ENCODE data around the gene CDK5RAP1.
"Not testable (repeated sequence)": the region's sequence is repeated elsewhere in the genome, so short reads cannot be mapped to it uniquely, and the experiment has no call there.

CDK5RAP1 gene

GRCh38 chr20:33401184-33401920, at the start of gene CDK5RAP1:
Gene CDK5RAP1 (minus strand): TSS chr20:33401519. CDS start chr20:33397064, 4,455 bp downstream.
- peak within 1 kb of the TSS; percentile 98 for H3K4me3 ChIP-seq (ENCODE audit: low read depth, low read length)
- H3K9ac ChIP-seq (ENCODE audit: low read depth, low read length), result peak within 1 kb of the TSS; percentile 54
- no peaks in the 10 kb centered on the region for H3K9me3 ChIP-seq (ENCODE audit: control insufficient read depth, insufficient read depth, low read length)
- no peaks in the 10 kb centered on the region for H3K4me1 ChIP-seq (ENCODE audit: control insufficient read depth, insufficient read depth, low read length)
- H3K36me3 ChIP-seq (ENCODE audit: control insufficient read depth, insufficient read depth, low read length), result no peaks in the 10 kb centered on the region
- H3K27me3 ChIP-seq (ENCODE audit: control insufficient read depth, insufficient read depth, low read length), result no peaks in the 10 kb centered on the region

- H3K9ac ChIP-seq (ENCODE audit: low read depth, low read length), result no peak overlapping the region
- no peaks in the 10 kb centered on the region for H3K9me3 ChIP-seq (ENCODE audit: control insufficient read depth, insufficient read depth, low read length)
- H3K27me3 ChIP-seq (ENCODE audit: control insufficient read depth, insufficient read depth, low read length), result no peaks in the 10 kb centered on the region
- H3K4me3 ChIP-seq (ENCODE audit: low read depth, low read length), result no peak overlapping the region
- no peaks in the 10 kb centered on the region for H3K36me3 ChIP-seq (ENCODE audit: control insufficient read depth, insufficient read depth, low read length)
- H3K4me1 ChIP-seq (ENCODE audit: control insufficient read depth, insufficient read depth, low read length), result no peaks in the 10 kb centered on the region
Measured at GRCh38 chr20:33450867-33451266, 49.5 kb upstream of the CDK5RAP1 start.

- Histone ChIP-seq H3K9me3 (ENCODE audit: control insufficient read depth, insufficient read depth, low read length) (no peaks in the 10 kb centered on the region), H3K4me3 (ENCODE audit: low read depth, low read length) (no peak overlapping the region), H3K36me3 (ENCODE audit: control insufficient read depth, insufficient read depth, low read length) (no peaks in the 10 kb centered on the region), H3K4me1 (ENCODE audit: control insufficient read depth, insufficient read depth, low read length) (peaks cover 6% of the 10 kb centered on the region), H3K27me3 (ENCODE audit: control insufficient read depth, insufficient read depth, low read length) (peaks cover 20% of the 10 kb centered on the region), H3K9ac (ENCODE audit: low read depth, low read length) (no peak overlapping the region)
Measured at GRCh38 chr20:33445881-33446625, 44.7 kb upstream of the CDK5RAP1 start.

GRCh38 chr20:33444797-33445560, 43.7 kb upstream of the CDK5RAP1 start:
- H3K9ac ChIP-seq (ENCODE audit: low read depth, low read length), result no peak overlapping the region
- H3K4me1 ChIP-seq (ENCODE audit: control insufficient read depth, insufficient read depth, low read length), result peaks cover 6% of the 10 kb centered on the region

GRCh38 chr20:33443512-33444239, 42.4 kb upstream of the CDK5RAP1 start, which contains the start of gene SNTA1:
Gene SNTA1 (minus strand): TSS chr20:33443763. CDS start chr20:33443620, 143 bp downstream.
- peaks cover 6% of the 10 kb centered on the region for H3K4me1 ChIP-seq (ENCODE audit: control insufficient read depth, insufficient read depth, low read length)
- H3K9ac ChIP-seq (ENCODE audit: low read depth, low read length), result no peak within 1 kb of the TSS
- peaks cover 20% of the 10 kb centered on the region for H3K27me3 ChIP-seq (ENCODE audit: control insufficient read depth, insufficient read depth, low read length)
- peak within 1 kb of the TSS; percentile 92 for H3K4me3 ChIP-seq (ENCODE audit: low read depth, low read length)
- no peaks in the 10 kb centered on the region for H3K36me3 ChIP-seq (ENCODE audit: control insufficient read depth, insufficient read depth, low read length)
- no peaks in the 10 kb centered on the region for H3K9me3 ChIP-seq (ENCODE audit: control insufficient read depth, insufficient read depth, low read length)

More at GRCh38 chr20:33444797-33445560, 43.7 kb upstream of the CDK5RAP1 start:
- H3K36me3 ChIP-seq (ENCODE audit: control insufficient read depth, insufficient read depth, low read length), result no peaks in the 10 kb centered on the region
- H3K27me3 ChIP-seq (ENCODE audit: control insufficient read depth, insufficient read depth, low read length), result peaks cover 20% of the 10 kb centered on the region
- H3K4me3 ChIP-seq (ENCODE audit: low read depth, low read length), result peak overlapping the region; percentile 47
- no peaks in the 10 kb centered on the region for H3K9me3 ChIP-seq (ENCODE audit: control insufficient read depth, insufficient read depth, low read length)

- Histone ChIP-seq H3K4me3 (ENCODE audit: low read depth, low read length) (peak overlapping the region; percentile 60), H3K27me3 (ENCODE audit: control insufficient read depth, insufficient read depth, low read length) (peaks cover 20% of the 10 kb centered on the region), H3K9me3 (ENCODE audit: control insufficient read depth, insufficient read depth, low read length) (no peaks in the 10 kb centered on the region), H3K4me1 (ENCODE audit: control insufficient read depth, insufficient read depth, low read length) (peaks cover 6% of the 10 kb centered on the region), H3K36me3 (ENCODE audit: control insufficient read depth, insufficient read depth, low read length) (no peaks in the 10 kb centered on the region), H3K9ac (ENCODE audit: low read depth, low read length) (no peak overlapping the region)
Measured at GRCh38 chr20:33443006-33443511, 41.7 kb upstream of the CDK5RAP1 start.

GRCh38 chr20:33442136-33443005, 41.1 kb upstream of the CDK5RAP1 start:
- no peaks in the 10 kb centered on the region for H3K36me3 ChIP-seq (ENCODE audit: control insufficient read depth, insufficient read depth, low read length)
- peaks cover 20% of the 10 kb centered on the region for H3K27me3 ChIP-seq (ENCODE audit: control insufficient read depth, insufficient read depth, low read length)
- H3K9me3 ChIP-seq (ENCODE audit: control insufficient read depth, insufficient read depth, low read length), result no peaks in the 10 kb centered on the region
- H3K4me3 ChIP-seq (ENCODE audit: low read depth, low read length), result peak overlapping the region; percentile 60
- H3K9ac ChIP-seq (ENCODE audit: low read depth, low read length), result no peak overlapping the region
- H3K4me1 ChIP-seq (ENCODE audit: control insufficient read depth, insufficient read depth, low read length), result peaks cover 6% of the 10 kb centered on the region

GRCh38 chr20:33441142-33441955, 40.0 kb upstream of the CDK5RAP1 start:
- Histone ChIP-seq H3K36me3 (ENCODE audit: control insufficient read depth, insufficient read depth, low read length) (no peaks in the 10 kb centered on the region), H3K9ac (ENCODE audit: low read depth, low read length) (no peak overlapping the region), H3K9me3 (ENCODE audit: control insufficient read depth, insufficient read depth, low read length) (no peaks in the 10 kb centered on the region), H3K4me1 (ENCODE audit: control insufficient read depth, insufficient read depth, low read length) (peaks cover 6% of the 10 kb centered on the region), H3K27me3 (ENCODE audit: control insufficient read depth, insufficient read depth, low read length) (peaks cover 20% of the 10 kb centered on the region), H3K4me3 (ENCODE audit: low read depth, low read length) (no peak overlapping the region)

- peaks cover 20% of the 10 kb centered on the region for H3K27me3 ChIP-seq (ENCODE audit: control insufficient read depth, insufficient read depth, low read length)
- not testable (repeated sequence) for H3K9me3 ChIP-seq (ENCODE audit: control insufficient read depth, insufficient read depth, low read length); H3K4me1 ChIP-seq (ENCODE audit: control insufficient read depth, insufficient read depth, low read length); H3K36me3 ChIP-seq (ENCODE audit: control insufficient read depth, insufficient read depth, low read length); H3K9ac ChIP-seq (ENCODE audit: low read depth, low read length); H3K4me3 ChIP-seq (ENCODE audit: low read depth, low read length)
Measured at GRCh38 chr20:33440562-33440961, 39.2 kb upstream of the CDK5RAP1 start.

- Histone ChIP-seq H3K27me3 (ENCODE audit: control insufficient read depth, insufficient read depth, low read length) (peaks cover 20% of the 10 kb centered on the region), H3K9me3 (ENCODE audit: control insufficient read depth, insufficient read depth, low read length) (no peaks in the 10 kb centered on the region), H3K4me3 (ENCODE audit: low read depth, low read length) (no peak overlapping the region), H3K36me3 (ENCODE audit: control insufficient read depth, insufficient read depth, low read length) (no peaks in the 10 kb centered on the region), H3K9ac (ENCODE audit: low read depth, low read length) (no peak overlapping the region), H3K4me1 (ENCODE audit: control insufficient read depth, insufficient read depth, low read length) (no peaks in the 10 kb centered on the region)
Measured at GRCh38 chr20:33438481-33438880, 37.2 kb upstream of the CDK5RAP1 start.
